HG02678 (cell line): ENCODE data around the gene ENOX1.
A peak's percentile ranks its signal among the peaks of the same experiment; 100 is the strongest.
"Not testable (repeated sequence)": the region's sequence is repeated elsewhere in the genome, so short reads cannot be mapped to it uniquely, and the experiment has no call there.

Source experiments
- ATAC-seq: cut with Tn5 transposase; IDR thresholded peaks from one replicate; pipeline ENCODE4 v1.9.1; 2021; ENCODE audit warnings: mild to moderate bottlenecking, moderate library complexity; ENCODE audit not compliant: unreplicated experiment

The ENOX1 gene

DNA sequence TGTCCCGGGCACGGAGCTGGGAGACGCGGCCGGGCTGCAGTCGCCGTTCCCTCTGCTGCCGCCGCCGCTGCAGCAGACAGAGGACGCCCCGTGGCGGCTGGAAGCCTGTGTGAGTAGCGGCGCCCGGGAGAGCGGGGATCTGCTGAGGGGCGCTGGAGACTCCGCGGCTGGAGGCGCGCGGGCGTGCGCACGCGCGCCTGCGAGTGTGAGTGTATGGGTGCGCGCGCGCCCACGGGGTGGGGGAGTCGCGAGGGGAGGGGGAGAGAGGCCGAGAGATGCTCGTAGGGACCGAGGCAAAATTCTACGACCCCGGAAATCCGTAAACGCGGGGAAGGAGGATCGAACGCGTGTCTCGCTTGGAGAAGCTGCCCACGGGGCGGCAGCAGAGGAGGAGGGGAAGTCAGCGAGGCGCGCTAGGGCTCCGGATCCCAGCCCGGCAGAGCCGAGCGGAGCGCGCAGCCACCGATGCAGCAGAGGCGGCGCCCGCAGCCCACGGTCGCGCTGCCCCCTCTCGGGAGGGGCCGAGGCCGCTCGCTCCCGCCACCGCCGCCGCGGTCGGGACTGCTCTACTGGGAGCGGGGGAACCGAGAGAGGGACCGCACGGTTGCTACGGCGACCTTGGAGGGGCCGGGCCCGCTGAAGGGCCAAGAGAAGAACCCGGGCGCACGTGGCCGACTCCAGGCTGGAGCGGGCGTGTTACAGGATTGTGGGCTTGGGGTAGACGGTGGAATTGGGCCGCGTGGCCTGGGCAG is at the start of gene ENOX1:
TSS of gene ENOX1 (minus strand) at position 207 of the 752 bp plus-strand sequence.
- ATAC-seq = peak; percentile 44

DNA sequence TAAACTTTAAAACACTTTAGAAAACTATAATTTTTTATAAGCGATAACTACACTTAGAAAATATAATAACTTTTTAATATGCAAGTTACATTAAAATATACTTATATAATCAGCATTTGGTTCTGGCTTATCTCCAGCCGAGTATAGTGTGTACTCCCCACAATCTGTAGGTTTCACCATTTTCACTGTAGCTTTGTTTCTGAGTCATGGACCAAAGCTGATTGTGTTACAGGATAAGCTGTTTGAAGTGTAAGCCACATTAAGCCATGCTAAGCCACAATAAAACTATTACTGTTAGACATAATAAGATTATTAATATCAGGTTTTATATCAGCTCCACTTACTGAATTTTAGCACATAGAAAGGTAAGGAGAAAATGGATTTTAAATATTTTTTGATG is 48.9 kb upstream of the ENOX1 start:
- no peak for ATAC-seq

DNA sequence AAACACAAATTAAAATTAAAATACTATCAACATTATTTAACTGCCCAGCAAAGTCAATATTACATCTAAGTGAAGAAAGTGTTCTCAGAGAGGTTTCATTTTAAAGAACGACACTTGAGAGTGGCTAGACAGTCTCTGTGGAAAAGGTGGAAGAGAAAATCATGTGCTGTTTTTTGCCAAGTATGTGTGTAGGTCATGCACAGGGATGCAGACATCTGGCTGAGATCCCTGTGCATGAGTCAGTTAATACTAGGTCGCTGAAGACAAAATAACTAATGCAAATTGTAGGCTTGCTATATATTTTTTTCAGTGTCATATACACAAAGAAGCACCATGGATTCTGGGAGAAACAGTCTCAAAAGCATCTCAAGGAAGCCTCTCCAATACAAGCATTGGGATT is 44.3 kb upstream of the ENOX1 start:
- ATAC-seq = no peak

DNA sequence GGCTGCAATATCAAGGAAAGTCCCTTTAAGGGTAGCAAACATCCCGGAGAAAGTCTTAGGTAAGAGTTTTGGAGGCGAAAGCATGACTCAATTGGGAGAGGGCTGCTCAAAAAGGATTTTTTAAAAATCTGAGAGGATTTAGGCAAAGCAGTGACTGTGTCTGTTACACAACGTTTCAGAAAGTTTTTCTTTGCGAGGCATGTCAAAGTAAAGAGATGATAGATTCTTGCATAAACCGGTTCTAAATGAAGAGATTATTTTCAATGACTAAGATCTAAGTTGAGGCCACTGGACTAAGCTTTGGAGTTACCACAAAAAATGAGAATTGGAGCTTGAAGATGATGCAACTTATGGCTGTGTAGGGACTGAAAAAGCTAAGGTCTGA is 43.7 kb upstream of the ENOX1 start:
- no peak for ATAC-seq

DNA sequence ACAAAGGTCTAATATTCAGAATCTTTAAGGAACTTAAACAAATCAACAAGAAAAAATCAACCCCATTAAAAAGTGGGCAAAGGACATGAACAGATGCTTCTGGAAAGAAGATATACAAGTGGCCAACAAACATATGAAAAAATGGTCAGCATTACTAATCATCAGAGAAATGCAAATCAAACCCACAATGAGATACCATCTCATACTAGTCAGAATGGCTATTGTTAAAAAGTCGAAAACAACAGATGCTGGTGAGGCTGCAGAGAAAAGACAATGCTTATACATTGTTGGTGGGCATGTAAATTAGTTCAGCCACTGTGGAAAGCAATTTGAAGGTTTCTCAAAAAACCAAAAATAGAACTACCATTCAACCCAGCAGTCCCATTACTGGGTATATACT is 37.9 kb upstream of the ENOX1 start:
- not testable (repeated sequence) for ATAC-seq

DNA sequence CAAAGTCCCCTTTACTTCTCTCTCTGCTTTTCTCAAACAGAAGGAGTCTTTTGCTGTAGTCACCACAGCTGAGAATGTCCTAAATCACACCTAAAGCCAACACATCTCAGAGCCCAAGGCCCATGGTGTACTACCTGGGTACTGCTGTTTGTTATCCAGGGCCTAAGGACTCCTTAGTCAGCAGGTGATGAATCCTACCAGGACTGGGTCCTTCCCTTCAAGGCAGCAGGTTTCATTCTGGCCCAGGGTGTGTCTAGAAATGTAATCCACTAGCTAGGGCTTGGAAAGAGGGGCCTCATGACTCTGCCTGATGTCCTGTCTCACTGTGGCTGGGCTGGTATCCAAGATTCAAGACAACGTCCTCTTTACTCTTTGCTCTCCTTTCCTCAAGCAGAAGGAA is 36.2 kb upstream of the ENOX1 start:
- no peak for ATAC-seq

DNA sequence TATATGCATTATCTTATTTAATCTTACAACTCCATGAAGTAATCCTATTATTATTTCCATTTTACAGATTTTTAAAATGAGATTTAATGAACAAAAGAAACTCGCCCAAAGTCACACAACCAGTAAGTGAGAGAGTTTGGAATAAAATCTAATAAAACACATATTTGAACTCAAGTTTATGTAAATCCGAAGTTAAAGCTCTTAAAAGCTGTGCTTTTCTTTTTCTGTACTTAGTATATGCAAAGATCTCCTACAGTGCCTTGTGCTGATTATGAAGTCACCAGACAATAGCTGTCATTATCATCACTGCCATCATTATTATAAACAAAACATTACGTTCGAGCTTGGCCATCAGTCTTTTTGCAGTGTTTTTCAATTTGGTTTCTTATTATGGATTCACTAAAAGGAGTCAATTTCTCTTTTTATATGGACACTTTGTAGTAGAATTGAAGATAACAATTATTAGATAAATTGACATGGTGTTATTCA is 29.7 kb upstream of the ENOX1 start:
- ATAC-seq = no peak

DNA sequence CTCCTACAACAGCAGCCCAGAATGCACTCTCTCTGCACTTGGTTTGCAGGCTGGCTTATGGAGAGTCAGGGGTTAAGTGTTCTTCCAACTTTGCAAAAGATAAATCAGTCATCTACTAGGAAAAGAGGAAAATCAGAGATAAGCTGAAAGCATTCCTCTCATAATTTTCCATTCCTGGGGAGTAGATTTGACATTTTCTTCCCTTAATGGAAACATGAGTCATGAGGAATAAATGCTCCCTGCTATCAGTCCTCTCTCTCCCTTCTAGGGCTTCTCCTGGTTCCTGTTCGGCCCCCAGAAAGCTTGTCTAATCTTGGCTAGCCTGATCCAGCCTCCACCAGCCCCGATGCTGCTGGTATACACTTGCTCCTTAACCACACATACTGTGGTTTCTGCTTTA is 28.4 kb upstream of the ENOX1 start:
- ATAC-seq = no peak

DNA sequence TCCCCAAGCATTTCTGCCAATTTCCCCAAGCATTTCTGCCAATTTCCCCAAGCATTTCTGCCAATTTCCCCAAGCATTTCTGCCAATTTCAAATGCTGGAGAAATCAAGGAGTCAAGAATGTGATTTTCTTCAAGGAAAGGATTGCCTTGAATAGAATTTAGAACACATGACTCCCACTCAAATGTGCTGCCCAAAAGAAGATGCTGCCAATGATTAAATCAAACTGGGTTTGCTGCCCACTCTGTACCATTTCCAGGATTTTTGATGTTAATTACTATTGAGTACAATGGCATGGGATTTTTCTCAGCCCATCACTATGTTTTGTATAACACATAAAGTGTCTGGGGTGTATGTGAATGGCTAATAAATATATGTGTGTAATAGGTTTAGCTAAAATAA is 21.9 kb upstream of the ENOX1 start:
- no peak for ATAC-seq

DNA sequence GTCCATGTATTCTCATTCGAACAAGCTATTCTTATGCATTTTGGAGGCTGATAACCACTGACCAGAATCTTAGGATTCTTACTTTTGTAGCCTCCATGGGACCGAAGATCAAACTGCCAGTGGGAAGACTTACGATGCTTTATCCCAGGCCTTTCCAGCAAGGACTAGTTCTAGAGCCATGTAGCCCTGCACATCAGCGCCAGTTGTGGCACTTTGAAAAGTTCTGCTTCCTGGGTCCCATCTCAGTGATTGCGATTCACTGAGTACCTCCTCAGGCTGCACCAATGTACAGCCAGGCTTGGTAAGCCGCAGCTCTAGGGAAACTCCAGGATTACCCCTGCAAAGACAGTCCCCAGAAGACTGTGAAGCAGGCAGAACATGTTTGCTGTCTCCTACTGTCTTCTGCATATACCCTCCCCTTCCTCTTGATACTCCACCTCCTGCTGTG is 18.9 kb upstream of the ENOX1 start:
- no peak for ATAC-seq

DNA sequence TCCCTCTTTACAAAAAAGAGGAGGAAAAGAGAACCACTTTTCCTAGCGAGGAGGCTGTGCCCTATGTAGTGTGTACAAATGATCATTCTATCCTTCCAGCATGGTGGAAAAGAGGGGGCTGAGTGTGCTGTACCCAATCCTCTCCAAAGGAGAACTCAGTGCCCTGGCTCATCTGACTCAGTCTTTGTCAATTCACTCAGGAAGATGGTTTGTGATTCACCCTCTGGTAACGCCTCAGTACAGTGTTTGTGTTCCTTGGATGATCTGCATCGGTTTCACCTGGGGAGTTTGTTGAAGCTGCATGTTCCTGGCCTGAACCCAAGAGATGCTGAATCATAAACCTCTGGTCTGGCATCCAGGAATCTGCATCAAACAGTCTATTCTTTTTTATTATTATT is 18.3 kb upstream of the ENOX1 start:
- ATAC-seq = no peak

DNA sequence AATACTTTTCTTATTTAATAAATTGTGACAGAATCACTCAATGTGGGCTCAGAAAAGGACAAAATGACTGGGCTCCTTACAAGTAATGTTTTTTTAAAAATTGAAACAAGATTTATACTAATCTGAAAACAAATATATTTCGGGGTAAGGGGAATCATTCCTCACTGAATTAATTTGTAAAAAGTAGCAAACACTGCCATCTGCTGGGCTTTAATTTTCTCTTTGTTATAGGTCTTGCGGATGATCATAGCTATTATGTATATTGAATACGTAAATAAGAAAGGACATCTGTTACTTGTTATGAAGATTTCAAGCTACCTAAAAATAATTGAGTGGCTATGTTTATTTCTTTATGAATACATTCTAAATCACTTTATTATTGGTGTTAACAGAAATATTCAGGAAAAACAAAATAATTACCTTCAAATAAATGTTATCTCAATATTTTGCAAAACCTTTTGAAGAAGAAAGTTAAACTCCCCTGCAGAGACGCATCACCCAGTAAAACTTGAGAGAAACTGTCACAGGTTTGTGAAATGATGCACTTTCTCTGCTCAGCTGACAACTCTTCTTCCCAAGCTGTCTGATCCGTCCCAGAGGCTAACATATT is 17.8 kb upstream of the ENOX1 start:
- peak; percentile 45 for ATAC-seq

DNA sequence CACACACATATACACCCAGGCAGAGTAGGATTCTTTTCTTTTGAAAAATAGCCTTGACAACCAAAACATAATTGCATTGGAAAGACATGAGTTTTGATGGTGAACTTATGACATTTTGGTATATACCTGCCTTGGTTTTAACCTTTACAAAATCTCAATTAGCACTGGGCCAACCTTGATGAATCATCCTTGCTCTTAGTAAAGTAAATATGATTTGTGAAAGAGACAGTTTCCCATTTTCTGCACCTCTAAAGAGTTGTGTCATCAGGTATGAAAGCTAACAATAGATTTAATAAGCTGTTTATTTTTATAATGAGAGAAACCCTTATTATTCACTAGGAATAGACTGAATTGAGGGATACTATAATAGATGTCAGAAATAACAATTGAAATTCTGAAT is 15.7 kb upstream of the ENOX1 start:
- ATAC-seq = no peak

DNA sequence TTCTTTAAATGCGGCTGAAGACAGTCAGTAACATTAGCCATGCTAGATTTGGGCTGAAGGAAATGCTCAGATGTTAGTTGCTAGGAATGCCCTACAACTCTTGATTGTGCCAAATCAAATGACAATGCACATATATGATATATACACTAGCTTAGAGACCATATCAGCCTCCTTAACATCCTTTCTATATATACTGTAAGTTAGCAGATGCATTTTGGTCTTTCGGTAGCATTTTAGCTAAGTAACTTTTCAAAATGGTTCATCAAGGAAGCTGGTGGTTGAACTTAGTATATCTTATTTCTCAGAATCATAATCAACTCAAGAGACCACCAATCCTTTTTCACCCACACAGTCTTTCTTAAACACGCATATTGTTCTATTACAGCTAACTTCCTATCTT is 14.1 kb upstream of the ENOX1 start:
- no peak for ATAC-seq

DNA sequence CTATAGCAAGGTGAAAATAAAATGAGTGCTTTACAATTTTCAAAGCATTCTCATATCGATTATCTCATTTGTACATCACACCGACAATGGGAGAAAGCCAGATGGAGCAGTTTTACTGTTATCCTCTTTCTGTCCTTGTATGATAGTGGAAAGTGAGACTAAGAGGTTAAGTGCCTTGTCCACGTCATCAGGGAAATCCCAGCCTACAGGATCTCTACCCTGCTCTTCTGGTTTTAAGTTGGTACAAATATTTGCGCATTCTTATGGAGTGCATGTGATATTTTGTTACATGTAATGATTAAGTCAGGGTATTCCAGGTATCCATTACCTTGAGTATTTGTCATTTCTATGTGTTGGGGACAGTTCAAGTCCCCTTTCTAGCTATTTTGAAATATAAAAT is 12.4 kb upstream of the ENOX1 start:
- no peak for ATAC-seq

DNA sequence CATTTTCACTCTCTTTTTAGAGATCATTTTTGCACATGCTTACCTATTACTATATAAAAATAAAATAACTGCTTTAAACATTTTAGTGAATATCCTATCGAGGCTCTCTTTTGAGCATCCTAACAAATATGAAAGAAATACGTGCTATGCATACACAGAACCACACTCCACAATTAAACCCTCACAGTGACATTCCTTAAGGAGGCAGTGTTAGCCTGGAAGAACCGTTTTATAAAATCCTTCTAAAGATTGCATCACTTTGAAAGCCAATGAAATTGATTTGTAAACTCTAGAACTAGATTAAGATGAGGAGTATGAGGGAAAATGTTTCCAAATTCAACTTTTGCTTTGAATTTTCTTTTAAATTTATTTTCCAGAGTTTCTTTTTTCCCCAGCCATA is 11.1 kb upstream of the ENOX1 start:
- no peak for ATAC-seq

DNA sequence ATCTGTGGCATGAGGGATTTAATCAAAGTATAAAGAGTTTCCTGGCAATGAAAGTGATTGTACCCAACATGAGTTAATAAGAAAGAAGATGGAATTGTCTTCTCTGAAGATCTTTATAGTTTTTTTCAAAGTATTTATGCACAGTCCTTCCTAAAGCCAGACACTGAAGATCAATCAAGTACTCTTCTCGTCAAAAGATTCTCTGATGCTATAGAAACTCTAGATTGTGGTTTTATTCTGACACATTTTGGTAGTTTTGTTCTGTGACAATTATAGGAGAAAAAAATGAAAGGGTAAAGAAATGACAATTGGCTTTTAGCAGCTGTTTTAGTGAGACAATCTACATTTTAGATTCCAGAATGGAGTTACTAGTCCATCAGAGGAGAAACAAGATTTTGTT is 10.4 kb upstream of the ENOX1 start:
- no peak for ATAC-seq

DNA sequence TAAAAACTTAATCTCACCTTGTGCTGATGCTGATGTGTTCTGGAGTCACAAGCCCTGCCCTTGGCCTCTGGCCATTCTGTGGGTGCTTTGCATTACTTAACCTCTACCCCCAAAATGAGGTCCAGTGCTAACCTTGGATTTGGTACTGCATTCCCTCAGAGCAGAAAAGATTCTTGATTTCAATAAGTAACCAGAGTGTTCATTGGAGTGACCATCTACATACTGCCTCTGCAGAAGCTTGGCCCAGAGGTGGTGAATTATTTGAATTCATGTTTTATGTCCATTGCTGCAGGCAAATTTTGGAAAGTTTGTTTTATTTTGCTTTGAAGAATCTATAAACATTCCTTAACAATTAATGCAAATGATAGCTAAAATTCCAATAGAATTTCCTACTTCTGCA is 7.6 kb upstream of the ENOX1 start:
- no peak for ATAC-seq

DNA sequence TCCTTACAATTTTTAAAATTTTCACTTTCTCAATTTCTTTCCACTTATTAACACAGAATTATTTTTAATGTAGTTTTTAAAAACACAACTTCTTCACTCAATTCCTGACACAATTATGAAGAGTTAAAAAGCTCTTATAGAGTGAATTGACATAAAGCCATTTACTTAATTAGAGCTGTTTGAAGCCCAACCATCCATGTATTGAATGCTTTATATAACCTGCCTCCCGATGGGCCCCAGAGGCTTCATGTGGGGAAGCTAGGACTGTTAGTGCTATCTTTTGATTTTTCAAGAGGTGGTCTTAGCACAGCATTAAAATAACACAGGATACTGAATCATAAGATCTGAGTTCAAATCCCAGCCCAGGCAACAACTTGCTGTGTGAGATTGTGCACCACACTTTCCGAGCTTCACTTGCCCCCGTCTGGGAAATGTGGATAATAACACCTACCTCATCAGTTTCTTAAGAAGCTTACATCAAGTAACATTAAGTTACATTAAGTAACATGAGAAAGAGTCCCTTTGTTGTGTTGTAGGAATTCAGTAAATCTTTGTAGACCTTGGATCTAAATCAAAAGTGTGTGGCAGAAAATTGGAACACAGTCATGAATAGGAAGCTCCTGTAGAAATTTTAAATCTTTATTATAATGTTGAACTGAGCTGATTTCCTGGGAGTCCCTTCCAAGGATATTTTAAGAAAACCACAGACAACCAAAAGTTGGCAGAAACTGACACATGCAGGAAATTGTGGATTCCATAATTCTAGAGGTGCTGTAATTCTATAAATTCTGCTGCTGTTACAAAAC is 5.5 kb upstream of the ENOX1 start:
- no peak for ATAC-seq

DNA sequence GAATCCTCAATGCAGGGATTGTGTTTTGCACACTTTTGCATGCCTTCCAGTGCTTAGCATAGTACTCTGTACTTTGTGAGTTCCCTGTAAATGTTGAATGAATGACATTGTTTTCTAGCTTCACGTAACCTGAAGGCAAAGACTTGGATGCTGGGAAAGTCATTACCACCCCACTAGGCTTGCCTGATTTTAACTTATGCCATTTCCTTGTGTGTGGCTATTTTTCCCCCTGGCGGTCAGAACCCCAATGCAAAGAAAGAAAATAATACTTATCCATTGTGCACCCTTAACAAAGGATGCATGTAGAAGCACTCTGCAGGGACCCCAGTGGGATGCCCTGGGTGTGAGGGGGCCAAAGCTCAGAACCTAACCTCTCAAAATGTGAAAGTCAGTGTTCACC is 1.2 kb upstream of the ENOX1 start:
- ATAC-seq = no peak

DNA sequence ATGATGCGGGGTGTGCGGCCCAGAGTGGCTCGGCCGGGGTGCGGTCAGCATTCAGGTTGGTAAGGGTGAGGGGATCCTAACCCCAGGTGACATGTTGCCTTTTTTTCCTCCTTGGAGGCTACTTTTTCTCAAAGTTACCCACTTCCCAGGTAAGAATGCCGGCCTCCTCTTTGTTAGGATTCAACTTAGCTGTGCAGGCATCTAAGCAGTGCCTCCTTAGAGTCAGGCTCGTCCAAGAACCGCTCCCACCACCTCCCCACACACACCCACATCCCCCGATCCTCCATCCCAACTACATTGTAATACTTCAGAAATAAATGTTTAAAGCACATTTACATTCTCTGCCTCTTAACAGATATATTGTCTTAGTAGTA is 733 bp upstream of the ENOX1 start:
- no peak for ATAC-seq

DNA sequence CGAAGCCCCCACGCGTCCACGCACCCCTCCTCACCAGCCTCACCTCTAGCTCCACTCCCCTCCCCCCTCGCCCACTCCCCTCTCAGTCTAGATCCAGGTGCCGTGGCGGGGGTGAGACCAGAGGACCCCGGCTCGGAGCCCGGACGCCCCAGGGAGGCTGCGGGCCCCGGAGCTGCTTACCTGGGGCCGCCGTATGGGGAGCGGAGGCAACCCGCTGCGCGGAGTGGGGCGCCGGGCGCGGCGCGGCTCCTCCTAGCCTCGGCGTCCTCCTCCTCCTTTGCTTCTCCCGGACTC is 353 bp downstream of the ENOX1 start:
- ATAC-seq = peak; percentile 15
